Measurements from ENCODE around the gene BBS10.
"Not testable (repeated sequence)": the region's sequence is repeated elsewhere in the genome, so short reads cannot be mapped to it uniquely, and the experiment has no call there.

Gene BBS10

GRCh38 chr12:76329606-76330005 is 18.6 kb downstream of the BBS10 start:
- no peak for DNase-seq (ENCODE audit: low spot score)

GRCh38 chr12:76329159-76329558 is 19.1 kb downstream of the BBS10 start:
- DNase-seq (ENCODE audit: low spot score): no peak

- not testable (repeated sequence) for DNase-seq (ENCODE audit: low spot score)
Observed at GRCh38 chr12:76319595-76320319, 28.5 kb downstream of the BBS10 start.

- no peak for DNase-seq (ENCODE audit: low spot score)
Observed at GRCh38 chr12:76318773-76319594, 29.2 kb downstream of the BBS10 start.

GRCh38 chr12:76317976-76318375 is 30.2 kb downstream of the BBS10 start:
- no peak for DNase-seq (ENCODE audit: low spot score)

- DNase-seq (ENCODE audit: low spot score): no peak
Observed at GRCh38 chr12:76316468-76316867, 31.7 kb downstream of the BBS10 start.

GRCh38 chr12:76313299-76313698 is 34.9 kb downstream of the BBS10 start:
- DNase-seq (ENCODE audit: low spot score): no peak

GRCh38 chr12:76312315-76312714 is 35.9 kb downstream of the BBS10 start:
- no peak for DNase-seq (ENCODE audit: low spot score)

- no peak for DNase-seq (ENCODE audit: low spot score)
Observed at GRCh38 chr12:76311796-76312195, 36.4 kb downstream of the BBS10 start.

- no peak for DNase-seq (ENCODE audit: low spot score)
Observed at GRCh38 chr12:76310110-76310509, 38.1 kb downstream of the BBS10 start.

GRCh38 chr12:76308866-76309265 is 39.3 kb downstream of the BBS10 start:
- no peak for DNase-seq (ENCODE audit: low spot score)

GRCh38 chr12:76307083-76307482 is 41.1 kb downstream of the BBS10 start:
- DNase-seq (ENCODE audit: low spot score): no peak

- no peak for DNase-seq (ENCODE audit: low spot score)
Observed at GRCh38 chr12:76303989-76304460, 44.2 kb downstream of the BBS10 start.

GRCh38 chr12:76303365-76303764 is 44.9 kb downstream of the BBS10 start:
- no peak for DNase-seq (ENCODE audit: low spot score)

GRCh38 chr12:76300297-76300665 is 47.9 kb downstream of the BBS10 start:
- DNase-seq (ENCODE audit: low spot score): no peak

GRCh38 chr12:76299536-76300296 is 48.5 kb downstream of the BBS10 start:
- no peak for DNase-seq (ENCODE audit: low spot score)

All from NAMALWA (cell line).